ENCODE data around the gene BEND5. TPM values are rescaled to one million over a fixed set of nuclear protein-coding genes. Genes with fewer than 3 reads are reported as not detected.

Gene BEND5
- total RNA-seq, 2 experiments from 2014 or later = 25.9 to 34.7 TPM

- H3K4me1 Mint-ChIP-seq = peaks cover 29% of the 10 kb centered on the region
- H3K27ac Mint-ChIP-seq = peak overlapping the region; percentile 58
- H3K4me3 Mint-ChIP-seq = no peak overlapping the region
- ChIA-PET POLR2A (no interaction called here), CTCF (no interaction called here)
- peak; percentile 81 for ATAC-seq
- intact Hi-C loops (cut with DNase I, micrococcal nuclease) = no loop called here
- peaks cover 7% of the 10 kb centered on the region for H3K27me3 Mint-ChIP-seq
- no peaks in the 10 kb centered on the region for H3K9me3 Mint-ChIP-seq (ENCODE audit: low read depth)
- DNase-seq = no peak
- no peaks in the 10 kb centered on the region for H3K36me3 Mint-ChIP-seq (ENCODE audit: low read depth)
These were observed 13.7 kb upstream of the BEND5 start for GRCh38 chr1:48790397-48790796.

GRCh38 chr1:48789903-48790302 is 13.2 kb upstream of the BEND5 start:
- no peak for DNase-seq
- Mint-ChIP-seq H3K27me3 (peaks cover 12% of the 10 kb centered on the region), H3K27ac (peak overlapping the region; percentile 58), H3K4me1 (peaks cover 32% of the 10 kb centered on the region), H3K9me3 (ENCODE audit: low read depth) (no peaks in the 10 kb centered on the region), H3K4me3 (no peak overlapping the region), H3K36me3 (ENCODE audit: low read depth) (no peaks in the 10 kb centered on the region)
- ATAC-seq = no peak
- intact Hi-C loops (cut with DNase I, micrococcal nuclease) = no loop called here
- POLR2A ChIA-PET = no interaction called here
- CTCF ChIA-PET = interaction anchor here (0.7 kb wide), 1 partner anchor 116 kb away, joined by 3 read pairs; no protein-coding TSS in a partner anchor

GRCh38 chr1:48785869-48786268 is 9.2 kb upstream of the BEND5 start:
- Mint-ChIP-seq H3K9me3 (ENCODE audit: low read depth) (no peaks in the 10 kb centered on the region), H3K4me3 (no peak overlapping the region), H3K27ac (peak overlapping the region; percentile 25), H3K36me3 (ENCODE audit: low read depth) (no peaks in the 10 kb centered on the region), H3K4me1 (peaks cover 24% of the 10 kb centered on the region), H3K27me3 (peaks cover 14% of the 10 kb centered on the region)
- ATAC-seq (peak; percentile 59), DNase-seq (no peak)
- ChIA-PET CTCF (no interaction called here), POLR2A (no interaction called here)
- intact Hi-C loops (cut with DNase I, micrococcal nuclease) = no loop called here

GRCh38 chr1:48784301-48784700 is 7.6 kb upstream of the BEND5 start:
- no peaks in the 10 kb centered on the region for H3K9me3 Mint-ChIP-seq (ENCODE audit: low read depth)
- ChIA-PET POLR2A (no interaction called here), CTCF (no interaction called here)
- no peaks in the 10 kb centered on the region for H3K36me3 Mint-ChIP-seq (ENCODE audit: low read depth)
- intact Hi-C loops (cut with DNase I, micrococcal nuclease) = no loop called here
- peaks cover 14% of the 10 kb centered on the region for H3K27me3 Mint-ChIP-seq
- DNase-seq (no peak), ATAC-seq (no peak)
- H3K4me3 Mint-ChIP-seq = no peak overlapping the region
- H3K4me1 Mint-ChIP-seq = peaks cover 11% of the 10 kb centered on the region
- no peak overlapping the region for H3K27ac Mint-ChIP-seq

GRCh38 chr1:48777219-48777895 is 666 bp upstream of the BEND5 start:
- peak overlapping the region; percentile 85 for H3K4me3 Mint-ChIP-seq
- H3K27ac Mint-ChIP-seq = peak overlapping the region; percentile 67
- ChIA-PET CTCF (no interaction called here), POLR2A (no interaction called here)
- peaks cover 14% of the 10 kb centered on the region for H3K36me3 Mint-ChIP-seq (ENCODE audit: low read depth)
- ATAC-seq = no peak
- DNase-seq = no peak
- peaks cover 11% of the 10 kb centered on the region for H3K27me3 Mint-ChIP-seq
- intact Hi-C loops (cut with DNase I, micrococcal nuclease) = loop anchor here in 1 of 2 experiments (5.0 kb wide), 1 partner anchor 305 kb away; the partner anchor contains the start of gene SPATA6
- peaks cover 31% of the 10 kb centered on the region for H3K4me1 Mint-ChIP-seq
- H3K9me3 Mint-ChIP-seq (ENCODE audit: low read depth) = no peaks in the 10 kb centered on the region

GRCh38 chr1:48775831-48776392 is 779 bp downstream of the BEND5 start:
- H3K4me1 Mint-ChIP-seq = peaks cover 36% of the 10 kb centered on the region
- ATAC-seq (no peak), DNase-seq (peak; percentile 10)
- CTCF ChIA-PET = no interaction called here
- peak overlapping the region; percentile 85 for H3K4me3 Mint-ChIP-seq
- peaks cover 7% of the 10 kb centered on the region for H3K27me3 Mint-ChIP-seq
- H3K27ac Mint-ChIP-seq = peak overlapping the region; percentile 82
- H3K9me3 Mint-ChIP-seq (ENCODE audit: low read depth) = no peaks in the 10 kb centered on the region
- intact Hi-C loops (cut with DNase I, micrococcal nuclease) = loop anchor here in 1 of 2 experiments (5.0 kb wide), 1 partner anchor 304 kb away; the partner anchor contains the start of gene SPATA6
- POLR2A ChIA-PET = no interaction called here
- H3K36me3 Mint-ChIP-seq (ENCODE audit: low read depth) = peaks cover 20% of the 10 kb centered on the region

GRCh38 chr1:48773133-48773532 is 3.6 kb downstream of the BEND5 start:
- ChIA-PET POLR2A (no interaction called here), CTCF (interaction anchor here (0.8 kb wide), 1 partner anchor 18 kb away, joined by 3 read pairs; no protein-coding TSS in a partner anchor)
- Mint-ChIP-seq H3K36me3 (ENCODE audit: low read depth) (peaks cover 22% of the 10 kb centered on the region), H3K4me3 (no peak overlapping the region), H3K4me1 (peaks cover 53% of the 10 kb centered on the region), H3K27ac (peak overlapping the region; percentile 34), H3K27me3 (peaks cover 7% of the 10 kb centered on the region), H3K9me3 (ENCODE audit: low read depth) (no peaks in the 10 kb centered on the region)
- intact Hi-C loops (cut with DNase I, micrococcal nuclease) = no loop called here
- ATAC-seq (peak; percentile 60), DNase-seq (no peak)

- ChIA-PET CTCF (no interaction called here), POLR2A (no interaction called here)
- H3K36me3 Mint-ChIP-seq (ENCODE audit: low read depth) = peaks cover 27% of the 10 kb centered on the region
- ATAC-seq (no peak), DNase-seq (no peak)
- peaks cover 52% of the 10 kb centered on the region for H3K4me1 Mint-ChIP-seq
- intact Hi-C loops (cut with DNase I, micrococcal nuclease) = no loop called here
- H3K9me3 Mint-ChIP-seq (ENCODE audit: low read depth) = no peaks in the 10 kb centered on the region
- H3K27me3 Mint-ChIP-seq = peaks cover 7% of the 10 kb centered on the region
- H3K27ac Mint-ChIP-seq = no peak overlapping the region
- H3K4me3 Mint-ChIP-seq = no peak overlapping the region
These were observed 4.5 kb downstream of the BEND5 start for GRCh38 chr1:48772211-48772610.

GRCh38 chr1:48771561-48771960 is 5.1 kb downstream of the BEND5 start:
- POLR2A ChIA-PET = interaction anchor here (0.7 kb wide), 1 partner anchor 11 kb away, joined by 3 read pairs; no protein-coding TSS in a partner anchor
- ATAC-seq (no peak), DNase-seq (no peak)
- Mint-ChIP-seq H3K4me3 (no peak overlapping the region), H3K27me3 (peaks cover 5% of the 10 kb centered on the region), H3K36me3 (ENCODE audit: low read depth) (peaks cover 27% of the 10 kb centered on the region), H3K27ac (no peak overlapping the region), H3K4me1 (peaks cover 50% of the 10 kb centered on the region), H3K9me3 (ENCODE audit: low read depth) (no peaks in the 10 kb centered on the region)
- intact Hi-C loops (cut with DNase I, micrococcal nuclease) = no loop called here
- CTCF ChIA-PET = no interaction called here

GRCh38 chr1:48767975-48768510 is 8.6 kb downstream of the BEND5 start:
- CTCF ChIA-PET = no interaction called here

GRCh38 chr1:48765335-48765734 is 11.4 kb downstream of the BEND5 start:
- CTCF ChIA-PET = no interaction called here
- peaks cover 14% of the 10 kb centered on the region for H3K36me3 Mint-ChIP-seq (ENCODE audit: low read depth)
- intact Hi-C loops (cut with DNase I, micrococcal nuclease) = no loop called here

More at GRCh38 chr1:48767975-48768510, 8.6 kb downstream of the BEND5 start:
- DNase-seq (no peak), ATAC-seq (no peak)
- H3K4me3 Mint-ChIP-seq = no peak overlapping the region
- H3K9me3 Mint-ChIP-seq (ENCODE audit: low read depth) = no peaks in the 10 kb centered on the region
- intact Hi-C loops (cut with DNase I, micrococcal nuclease) = no loop called here
- no peak overlapping the region for H3K27ac Mint-ChIP-seq
- peaks cover 25% of the 10 kb centered on the region for H3K36me3 Mint-ChIP-seq (ENCODE audit: low read depth)
- H3K27me3 Mint-ChIP-seq = no peaks in the 10 kb centered on the region
- H3K4me1 Mint-ChIP-seq = peaks cover 31% of the 10 kb centered on the region
- POLR2A ChIA-PET = no interaction called here

GRCh38 chr1:48761986-48762385 is 14.7 kb downstream of the BEND5 start:
- ATAC-seq (no peak), DNase-seq (no peak)
- Mint-ChIP-seq H3K27me3 (no peaks in the 10 kb centered on the region), H3K27ac (no peak overlapping the region), H3K9me3 (ENCODE audit: low read depth) (no peaks in the 10 kb centered on the region), H3K4me3 (no peak overlapping the region), H3K36me3 (ENCODE audit: low read depth) (peaks cover 18% of the 10 kb centered on the region), H3K4me1 (peaks cover 2% of the 10 kb centered on the region)
- intact Hi-C loops (cut with DNase I, micrococcal nuclease) = no loop called here
- ChIA-PET POLR2A (no interaction called here), CTCF (interaction anchor here (0.6 kb wide), 1 partner anchor 186 kb away, joined by 3 read pairs; no protein-coding TSS in a partner anchor)

More at GRCh38 chr1:48765335-48765734, 11.4 kb downstream of the BEND5 start:
- H3K27me3 Mint-ChIP-seq = no peaks in the 10 kb centered on the region
- POLR2A ChIA-PET = no interaction called here
- H3K27ac Mint-ChIP-seq = no peak overlapping the region
- DNase-seq (no peak), ATAC-seq (no peak)
- H3K4me1 Mint-ChIP-seq = peaks cover 14% of the 10 kb centered on the region
- no peak overlapping the region for H3K4me3 Mint-ChIP-seq
- no peaks in the 10 kb centered on the region for H3K9me3 Mint-ChIP-seq (ENCODE audit: low read depth)

Data from activated CD4-positive, alpha-beta T cell treated with anti-CD3 and anti-CD28 coated beads for 36 hours (primary cell).